ENCODE measurements around the gene VPS4B.

DNA sequence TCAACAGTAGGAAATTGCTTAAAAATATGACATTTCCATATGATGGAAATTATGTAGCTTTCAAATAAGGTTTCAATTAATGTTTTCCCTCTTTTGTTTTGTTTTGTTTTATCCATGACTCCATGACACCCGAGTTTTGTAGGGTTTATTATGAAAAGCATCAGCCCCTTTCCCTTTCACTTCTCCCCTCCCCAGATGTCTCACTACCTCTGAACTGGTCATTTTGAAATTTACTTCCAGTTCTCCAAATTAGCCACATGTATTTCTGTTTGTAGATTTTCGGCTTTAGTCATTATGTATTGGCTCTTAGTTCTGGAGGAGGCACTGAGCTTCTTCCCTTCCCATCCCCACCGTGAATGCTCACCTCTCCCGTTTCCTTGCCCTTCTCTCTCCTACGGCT lies 18.6 kb upstream of the VPS4B start:
- no peak for TF ChIP-seq CTCF (IDR thresholded peaks at IDR 0.05; ENCODE audit: insufficient read depth, low read depth, low read length)
- TF ChIP-seq EZH2 (IDR thresholded peaks at IDR 0.05; ENCODE audit: insufficient read depth, low read length), result no peak

Data from astrocyte (in vitro differentiated cells and primary cell).